HCT116 (cell line): ENCODE measurements around the gene MYH13. TPM values are rescaled to one million over a fixed set of nuclear protein-coding genes. Genes with fewer than 3 reads are reported as not detected.

ENCODE experiments used
- ATAC-seq: fragments of 200-7000 bp; cut with Tn5 transposase; 2 replicates; pipeline ENCODE4 v1.9.1; 2020; ENCODE audit warnings: mild to moderate bottlenecking, moderate library complexity
- BruUV-seq: library from RNA; stranded (reverse); fragments of 400-500 nt; replicated peaks from 2 replicates; lab custom pipeline; 2021; lab: Mats Ljungman, UMichigan
- CTCF ChIA-PET: fragments of 300-600 bp; sonication (Branson Sonifier 250); formaldehyde crosslinking; loops from one replicate; lab custom pipeline; 2021; ENCODE audit warnings: antibody characterized with exemption; lab: Charles Lee
- POLR2A ChIA-PET: fragments of 300-600, 350-600 bp; sonication (Branson Sonifier 250); formaldehyde crosslinking; loops from one replicate; lab custom pipeline; 2021; ENCODE audit warnings: antibody characterized with exemption; lab: Charles Lee
- RAD21 ChIA-PET, 2 experiments: fragments of 300-600 bp; sonication (Branson Sonifier 250); formaldehyde crosslinking; loops; one replicate each; lab custom pipeline; 2023; ENCODE audit warnings: low total read pairs in 2 of 2; ENCODE audit not compliant: uncharacterized antibody in 2 of 2, unreplicated experiment in 2 of 2, low non-redundant PET in 1 of 2; lab: Charles Lee
- DNase-seq: peaks from one replicate; pipeline ENCODE4 v3.0.0-alpha.2; 2010; ENCODE audit warnings: low read depth, low spot score
- H2AFZ ChIP-seq: fragments of 200-600 bp; shearing (Covaris generic), sonication (generic); 2 replicates; pipeline ENCODE4 v1.6.1; 2017; ENCODE audit warnings: low read depth, mixed run types, mixed read lengths, antibody characterized with exemption, low read length; ENCODE audit not compliant: poor library complexity, severe bottlenecking
- H3K27ac ChIP-seq: 2 replicates; pipeline ENCODE4 v1.5.1; 2012; ENCODE audit warnings: low read depth, low read length
- H3K27me3 ChIP-seq: fragments of 200-600 bp; sonication (generic); 2 replicates; pipeline ENCODE4 v1.6.1; 2016; ENCODE audit warnings: mixed run types, low read length, mixed read lengths; ENCODE audit not compliant: insufficient read depth
- H3K36me3 ChIP-seq, 2 experiments: fragments of 200-500 bp in 1 of 2; fragments of 200-600 bp in 1 of 2; sonication (Bioruptor generic) in 1 of 2; sonication (generic) in 1 of 2; 2 replicates each; pipeline versions ENCODE4 v1.5.1 to v1.6.1; 2014 to 2016; ENCODE audit warnings: low read length in 2 of 2, inconsistent platforms in 1 of 2, mixed read lengths in 1 of 2, mixed run types in 1 of 2; ENCODE audit not compliant: insufficient read depth in 2 of 2, control insufficient read depth in 1 of 2
- H3K4me1 ChIP-seq, 2 experiments: fragments of 200-600 bp in 1 of 2; sonication (generic) in 1 of 2; 2 replicates each; pipeline versions ENCODE4 v1.5.1 to v1.6.1; 2012 to 2017; ENCODE audit warnings: low read length in 2 of 2, inconsistent platforms in 1 of 2, mild to moderate bottlenecking in 1 of 2, mixed read lengths in 1 of 2, mixed run types in 1 of 2, moderate library complexity in 1 of 2; ENCODE audit not compliant: insufficient read depth in 2 of 2, control insufficient read depth in 1 of 2
- H3K4me2 ChIP-seq: fragments of 200-600 bp; sonication (generic); 2 replicates; pipeline ENCODE4 v1.6.1; 2017; ENCODE audit warnings: mixed run types, low read length, mixed read lengths
- H3K4me3 ChIP-seq, 2 experiments: fragments of 200-600 bp in 1 of 2; sonication (generic) in 1 of 2; replicated peaks in 1 of 2; 2 replicates each; pipeline ENCODE4 v1.5.1; 2011 to 2016; ENCODE audit warnings: low read length in 2 of 2, control low read depth in 1 of 2, low read depth in 1 of 2, mild to moderate bottlenecking in 1 of 2, mixed read lengths in 1 of 2, mixed run types in 1 of 2
- H3K79me2 ChIP-seq: fragments of 200-600 bp; sonication (generic); 2 replicates; pipeline ENCODE4 v1.6.1; 2017; ENCODE audit warnings: mild to moderate bottlenecking, mixed run types, low read length, moderate library complexity, mixed read lengths; ENCODE audit not compliant: insufficient read depth
- H3K9ac ChIP-seq: fragments of 200-600 bp; sonication (generic); 2 replicates; pipeline ENCODE4 v1.6.1; 2016; ENCODE audit warnings: low read length, mixed read lengths
- H3K9me2 ChIP-seq: fragments of 200-600 bp; sonication (generic), shearing (Covaris generic); 2 replicates; pipeline ENCODE4 v1.6.1; 2017; ENCODE audit warnings: mixed run types, mild to moderate bottlenecking, moderate library complexity; ENCODE audit not compliant: insufficient read depth
- H3K9me3 ChIP-seq, 2 experiments: fragments of 200-500 bp in 1 of 2; fragments of 200-600 bp in 1 of 2; sonication (Bioruptor generic) in 1 of 2; sonication (generic) in 1 of 2; 2 replicates each; pipeline ENCODE4 v1.6.1; 2014 to 2017; ENCODE audit warnings: low read length in 2 of 2, mixed read lengths in 2 of 2, inconsistent platforms in 1 of 2, low read depth in 1 of 2, mild to moderate bottlenecking in 1 of 2, mixed run types in 1 of 2, moderate library complexity in 1 of 2; ENCODE audit not compliant: control insufficient read depth in 1 of 2, insufficient read depth in 1 of 2
- H4K20me1 ChIP-seq: fragments of 200-600 bp; sonication (generic), shearing (Covaris generic); 2 replicates; pipeline ENCODE4 v1.6.1; 2017; ENCODE audit warnings: mixed run types, mild to moderate bottlenecking, moderate library complexity; ENCODE audit not compliant: insufficient read depth
- CEBPB ChIP-seq: IDR thresholded peaks from 2 replicates; pipeline ENCODE4 v1.6.1; 2012; ENCODE audit warnings: low read depth
- EGR1 ChIP-seq: IDR thresholded peaks from 2 replicates; pipeline ENCODE4 v1.6.1; 2012; ENCODE audit warnings: low read depth
- EZH2 ChIP-seq: fragments of 200-600 bp; sonication (generic); IDR thresholded peaks from 2 replicates; pipeline ENCODE4 v1.6.1; 2017; ENCODE audit warnings: antibody characterized with exemption, mixed run types
- FOSL1 ChIP-seq: IDR thresholded peaks from 2 replicates; pipeline ENCODE4 v1.6.1; 2012; ENCODE audit warnings: low read depth
- JUND ChIP-seq: IDR thresholded peaks from 2 replicates; pipeline ENCODE4 v1.6.1; 2012
- SP1 ChIP-seq: IDR thresholded peaks from 2 replicates; pipeline ENCODE4 v1.6.1; 2012; ENCODE audit warnings: low read depth
- intact Hi-C: fragments of 100-400 bp; cut with micrococcal nuclease; formaldehyde crosslinking; loops from 2 replicates; pipeline ENCODE4 v1.10.0; 2022
- total RNA-seq: library from RNA; stranded (reverse); gene quantifications from one replicate; pipeline ENCODE4 v1.2.1, GENCODE V29; 2021; ENCODE audit not compliant: unreplicated experiment
- TF ChIP-seq, protein P1 (sequence below): IDR thresholded peaks from 2 replicates; pipeline ENCODE4 v1.6.1; 2012; ENCODE audit warnings: low read depth

The MYH13 gene
- total RNA-seq, 1 experiment from 2014 or later: not detected

DNA sequence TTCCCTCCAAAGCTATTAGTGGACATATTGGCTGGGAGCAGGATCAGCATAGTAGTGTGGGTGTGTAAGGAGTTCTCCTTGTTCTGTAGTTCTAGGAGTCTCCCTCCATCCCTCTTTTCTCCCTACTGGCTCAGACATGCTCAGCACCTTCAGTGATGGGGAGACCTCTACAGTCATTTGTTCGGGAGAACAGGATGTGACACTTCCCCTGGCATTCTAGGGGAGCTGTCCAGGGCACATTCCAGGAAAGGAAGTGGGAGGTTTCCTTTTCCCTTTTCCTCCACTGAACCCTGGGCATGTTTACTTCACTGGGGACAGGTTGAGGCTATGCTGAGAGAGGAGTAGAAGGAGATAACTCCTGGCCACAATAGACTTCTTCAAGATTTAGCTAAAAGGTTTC is 86.5 kb downstream of the MYH13 start:
- DNase-seq: no peak
- H3K9me2 ChIP-seq: no peaks in the 10 kb centered on the region
- H3K27me3 ChIP-seq: peaks cover 7% of the 10 kb centered on the region
- RAD21 ChIA-PET: no interaction called here
- no peak overlapping the region for H3K9ac ChIP-seq
- no peak overlapping the region for H3K4me2 ChIP-seq
- no peak overlapping the region for H3K4me3 ChIP-seq
- H3K9me3 ChIP-seq: no peaks in the 10 kb centered on the region
- peak; percentile 25; the same call in 1 of the 2 replicates for ATAC-seq
- no peak for TF ChIP-seq EGR1
- TF ChIP-seq, protein P1, sequence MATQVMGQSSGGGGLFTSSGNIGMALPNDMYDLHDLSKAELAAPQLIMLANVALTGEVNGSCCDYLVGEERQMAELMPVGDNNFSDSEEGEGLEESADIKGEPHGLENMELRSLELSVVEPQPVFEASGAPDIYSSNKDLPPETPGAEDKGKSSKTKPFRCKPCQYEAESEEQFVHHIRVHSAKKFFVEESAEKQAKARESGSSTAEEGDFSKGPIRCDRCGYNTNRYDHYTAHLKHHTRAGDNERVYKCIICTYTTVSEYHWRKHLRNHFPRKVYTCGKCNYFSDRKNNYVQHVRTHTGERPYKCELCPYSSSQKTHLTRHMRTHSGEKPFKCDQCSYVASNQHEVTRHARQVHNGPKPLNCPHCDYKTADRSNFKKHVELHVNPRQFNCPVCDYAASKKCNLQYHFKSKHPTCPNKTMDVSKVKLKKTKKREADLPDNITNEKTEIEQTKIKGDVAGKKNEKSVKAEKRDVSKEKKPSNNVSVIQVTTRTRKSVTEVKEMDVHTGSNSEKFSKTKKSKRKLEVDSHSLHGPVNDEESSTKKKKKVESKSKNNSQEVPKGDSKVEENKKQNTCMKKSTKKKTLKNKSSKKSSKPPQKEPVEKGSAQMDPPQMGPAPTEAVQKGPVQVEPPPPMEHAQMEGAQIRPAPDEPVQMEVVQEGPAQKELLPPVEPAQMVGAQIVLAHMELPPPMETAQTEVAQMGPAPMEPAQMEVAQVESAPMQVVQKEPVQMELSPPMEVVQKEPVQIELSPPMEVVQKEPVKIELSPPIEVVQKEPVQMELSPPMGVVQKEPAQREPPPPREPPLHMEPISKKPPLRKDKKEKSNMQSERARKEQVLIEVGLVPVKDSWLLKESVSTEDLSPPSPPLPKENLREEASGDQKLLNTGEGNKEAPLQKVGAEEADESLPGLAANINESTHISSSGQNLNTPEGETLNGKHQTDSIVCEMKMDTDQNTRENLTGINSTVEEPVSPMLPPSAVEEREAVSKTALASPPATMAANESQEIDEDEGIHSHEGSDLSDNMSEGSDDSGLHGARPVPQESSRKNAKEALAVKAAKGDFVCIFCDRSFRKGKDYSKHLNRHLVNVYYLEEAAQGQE: peak; percentile 32
- POLR2A ChIA-PET: no interaction called here
- BruUV-seq: no TSS peak
- no peak overlapping the region for H3K27ac ChIP-seq
- intact Hi-C loops: no loop called here
- H3K36me3 ChIP-seq: no peaks in the 10 kb centered on the region
- no peaks in the 10 kb centered on the region for H4K20me1 ChIP-seq
- CTCF ChIA-PET: no interaction called here
- 0 out of 4 replicates have a peak, but pooled peaks cover 0 to under 1% of the 10 kb centered on the region in 2 experiments for H3K4me1 ChIP-seq
- H2AFZ ChIP-seq: no peak overlapping the region
- H3K79me2 ChIP-seq: no peaks in the 10 kb centered on the region

DNA sequence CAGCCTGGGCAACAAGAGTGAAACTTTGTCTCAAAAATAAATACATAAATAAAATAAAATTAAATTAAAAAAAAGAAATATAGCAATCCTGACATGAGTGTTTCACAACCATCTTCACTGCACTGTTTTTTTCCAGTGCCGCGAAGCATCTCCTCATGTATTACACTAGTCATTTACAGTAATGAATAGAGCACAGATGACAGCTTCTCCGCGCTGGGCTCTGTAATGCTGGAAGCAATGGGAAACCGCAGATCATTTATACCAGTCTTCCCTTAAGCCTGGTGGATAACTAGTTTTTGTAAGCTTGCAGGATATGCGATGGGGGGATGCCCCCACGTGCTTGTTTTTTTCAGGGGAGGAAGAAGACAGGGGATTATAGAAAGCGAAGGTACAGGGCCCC is 86.9 kb downstream of the MYH13 start:
- Histone ChIP-seq H2AFZ (no peak overlapping the region), H4K20me1 (no peaks in the 10 kb centered on the region), H3K4me2 (no peak overlapping the region), H3K4me3 (no peak overlapping the region), H3K27me3 (peaks cover 7% of the 10 kb centered on the region), H3K9me2 (no peaks in the 10 kb centered on the region), H3K36me3 (no peaks in the 10 kb centered on the region), H3K9ac (no peak overlapping the region), H3K27ac (no peak overlapping the region), H3K79me2 (no peaks in the 10 kb centered on the region), H3K4me1 (no peaks in the 10 kb centered on the region), H3K9me3 (no peaks in the 10 kb centered on the region)
- no peak for DNase-seq
- CTCF ChIA-PET: no interaction called here
- TF ChIP-seq EZH2 (no peak), JUND (no peak), CEBPB (no peak), FOSL1 (no peak), EGR1 (no peak), SP1 (no peak)
- TF ChIP-seq, protein P1: no peak
- intact Hi-C loops: no loop called here
- POLR2A ChIA-PET: no interaction called here
- RAD21 ChIA-PET: no interaction called here
- ATAC-seq: no peak
- no TSS peak for BruUV-seq
